Putamen (tissue), 1 donor: ENCODE measurements around the gene THAP3.
A peak's percentile ranks its signal among the peaks of the same experiment; 100 is the strongest.
"Not testable (repeated sequence)": the region's sequence is repeated elsewhere in the genome, so short reads cannot be mapped to it uniquely, and the experiment has no call there.

Source experiments
- DNase-seq: peaks from one replicate; pipeline ENCODE4 v3.0.0-alpha.2; 2016; ENCODE audit warnings: low spot score

Gene THAP3

GRCh38 chr1:6635161-6635909 is 10.7 kb downstream of the THAP3 start:
- no peak for DNase-seq

GRCh38 chr1:6635910-6636760 is 11.5 kb downstream of the THAP3 start:
- no peak for DNase-seq

GRCh38 chr1:6636778-6637177 is 12.1 kb downstream of the THAP3 start:
- not testable (repeated sequence) for DNase-seq

- no peak for DNase-seq
Measured at GRCh38 chr1:6637770-6638169, 13.1 kb downstream of the THAP3 start.

- DNase-seq: peak; percentile 52
Measured at GRCh38 chr1:6638226-6638625, 13.6 kb downstream of the THAP3 start.

- DNase-seq: not testable (repeated sequence)
Measured at GRCh38 chr1:6640867-6641266, 16.2 kb downstream of the THAP3 start.

- no peak for DNase-seq
Measured at GRCh38 chr1:6645018-6645417, 20.4 kb downstream of the THAP3 start.

- DNase-seq: peak; percentile 40
Measured at GRCh38 chr1:6646499-6647148, 22.0 kb downstream of the THAP3 start.

- no peak for DNase-seq
Measured at GRCh38 chr1:6648556-6648955, 23.9 kb downstream of the THAP3 start.

GRCh38 chr1:6651909-6652308 is 27.2 kb downstream of the THAP3 start:
- DNase-seq: no peak

- no peak for DNase-seq
Measured at GRCh38 chr1:6652986-6653385, 28.3 kb downstream of the THAP3 start.

GRCh38 chr1:6653436-6654290 is 29.0 kb downstream of the THAP3 start:
- no peak for DNase-seq

- no peak for DNase-seq
Measured at GRCh38 chr1:6657138-6657537, 32.5 kb downstream of the THAP3 start.

- DNase-seq: no peak
Measured at GRCh38 chr1:6658359-6659060, 33.8 kb downstream of the THAP3 start.

GRCh38 chr1:6660415-6661049 is 35.9 kb downstream of the THAP3 start:
- no peak for DNase-seq

GRCh38 chr1:6662468-6662867 is 37.8 kb downstream of the THAP3 start:
- DNase-seq: not testable (repeated sequence)

GRCh38 chr1:6666696-6667095 is 42.0 kb downstream of the THAP3 start:
- no peak for DNase-seq

GRCh38 chr1:6667139-6667538 is 42.5 kb downstream of the THAP3 start:
- no peak for DNase-seq

GRCh38 chr1:6668503-6668902 is 43.8 kb downstream of the THAP3 start:
- DNase-seq: no peak

GRCh38 chr1:6672558-6672957 is 47.9 kb downstream of the THAP3 start:
- DNase-seq: no peak
